Activated CD4-positive, alpha-beta T cell treated with anti-CD3 and anti-CD28 coated beads for 48 hours (primary cell): ENCODE results near the gene LPCAT1.
"Not testable (repeated sequence)": the region's sequence is repeated elsewhere in the genome, so short reads cannot be mapped to it uniquely, and the experiment has no call there.

Experiments
- DNase-seq: peaks from one replicate; pipeline ENCODE4 v3.0.0-alpha.2; 2020

LPCAT1 gene

DNA sequence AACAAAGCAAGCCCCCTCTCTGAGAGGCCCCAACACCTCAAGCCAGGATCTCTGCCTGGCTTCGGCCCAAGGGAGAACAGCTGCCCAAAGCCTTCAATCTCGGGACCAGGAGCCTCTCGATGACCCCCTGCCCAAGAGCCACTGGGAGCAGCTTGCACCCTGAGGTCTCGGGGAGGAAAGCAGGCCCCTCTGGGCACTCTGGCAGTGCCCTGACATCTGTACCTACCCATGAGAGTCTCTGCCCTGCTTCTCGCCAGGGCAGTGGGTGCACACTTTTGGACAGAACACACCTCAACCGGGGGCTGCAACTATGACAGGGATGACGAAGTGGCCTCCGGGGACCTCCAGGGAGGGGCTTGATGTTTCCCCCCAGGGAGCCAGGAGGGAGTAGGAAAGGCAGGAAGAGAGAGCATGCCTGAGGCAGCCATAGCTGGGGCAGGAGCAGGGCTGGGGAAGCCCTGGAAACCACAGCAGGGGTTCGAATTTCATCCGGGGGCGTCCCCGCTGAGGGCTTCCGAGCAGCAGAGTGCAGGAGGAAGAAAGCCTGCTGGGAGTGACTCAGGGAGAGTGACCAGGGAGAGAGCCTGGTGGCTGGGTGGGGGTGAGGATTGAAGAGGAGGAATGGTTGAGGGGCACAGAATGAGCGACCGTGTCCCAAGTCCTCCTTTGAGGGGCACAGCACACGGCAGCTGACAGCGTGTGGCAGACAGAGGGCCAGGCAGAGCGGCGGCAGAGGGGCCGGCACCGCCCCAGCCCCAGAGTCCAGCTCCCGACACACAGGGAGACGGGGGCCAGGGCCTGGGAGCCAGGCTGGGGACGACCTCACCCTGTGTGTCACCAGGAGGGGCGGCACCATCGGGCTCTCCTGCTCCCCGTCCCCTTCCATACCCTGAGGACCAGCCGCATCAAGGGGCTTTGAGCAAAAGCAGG, 1.8 kb downstream of the LPCAT1 start:
- no peak for DNase-seq

DNA sequence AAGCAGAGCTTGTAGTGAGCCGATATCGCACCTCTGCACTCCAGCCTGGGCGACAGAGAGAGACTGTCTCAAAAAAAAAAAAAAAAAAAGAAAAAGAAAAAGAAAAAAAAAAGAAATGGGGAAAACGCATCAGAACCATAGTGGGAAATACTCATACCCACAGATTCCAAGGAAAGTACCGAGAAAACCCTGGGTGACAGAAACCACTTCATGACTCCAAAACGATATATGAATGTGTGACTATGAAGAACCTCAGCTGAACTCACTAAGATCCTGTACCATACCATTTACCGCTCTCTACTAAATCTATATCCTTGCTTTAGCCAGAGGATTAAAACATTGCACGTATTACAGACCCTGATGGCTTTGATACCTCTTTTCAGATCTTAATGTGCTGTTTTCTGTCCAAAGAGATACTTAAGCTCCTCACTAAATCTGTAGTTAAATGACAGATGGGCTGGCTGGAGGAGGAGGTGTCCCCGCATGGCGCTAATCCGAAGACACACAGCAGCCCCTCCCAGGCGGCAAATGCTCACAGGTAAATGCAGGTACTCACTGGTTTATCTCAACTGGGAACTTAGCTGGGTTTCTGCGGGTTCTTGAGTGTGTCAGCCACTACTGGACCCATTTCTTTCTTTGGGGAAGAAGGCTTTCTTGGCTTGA, 2.8 kb downstream of the LPCAT1 start:
- DNase-seq = no peak

DNA sequence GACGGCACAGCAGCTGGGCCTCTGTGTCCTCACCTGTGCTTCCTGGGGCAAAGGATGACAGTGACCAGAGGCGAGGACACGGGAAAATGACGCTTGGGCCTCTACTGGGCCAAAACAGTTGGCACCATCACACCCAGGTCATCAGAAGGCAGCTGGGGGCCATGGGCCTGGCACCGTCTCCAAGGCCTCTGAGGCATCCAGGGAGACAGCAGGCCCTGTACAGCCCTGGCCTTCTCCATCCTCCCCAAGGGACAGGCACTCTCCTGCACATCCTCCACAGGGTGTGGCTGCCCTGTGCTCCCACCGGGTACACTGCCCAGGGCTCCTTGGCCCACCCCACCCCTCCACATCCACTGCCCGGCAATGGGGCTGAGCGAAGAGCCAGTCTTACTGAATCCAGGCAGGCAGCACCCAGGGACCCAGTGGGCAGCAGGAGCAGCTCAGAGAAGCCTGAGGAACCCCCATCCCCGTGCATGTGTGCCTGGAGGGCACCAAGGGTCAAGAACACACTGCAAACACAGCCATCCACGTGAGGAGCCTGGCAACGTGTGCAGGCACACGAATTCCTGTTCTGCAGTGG, 4.0 kb downstream of the LPCAT1 start:
- no peak for DNase-seq

DNA sequence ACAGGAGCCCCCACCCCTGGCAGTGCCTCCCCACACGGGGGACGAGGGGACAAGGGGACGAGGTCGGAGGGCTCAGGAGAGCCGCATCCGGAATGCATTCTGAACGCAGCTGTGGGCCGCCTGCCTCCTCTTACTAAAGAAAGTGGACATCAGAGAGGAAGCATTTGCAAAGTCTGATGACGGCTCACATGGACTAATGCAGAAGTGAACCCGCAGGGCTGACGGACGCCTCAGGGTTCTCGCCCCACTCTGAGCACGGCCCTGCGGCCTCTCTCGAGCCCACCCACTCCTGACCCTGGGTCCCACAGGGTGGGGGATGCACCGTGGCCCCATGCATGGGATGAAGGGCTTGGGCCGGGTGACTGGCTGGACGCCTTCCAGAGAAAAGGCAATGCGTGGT, 5.9 kb downstream of the LPCAT1 start:
- no peak for DNase-seq

DNA sequence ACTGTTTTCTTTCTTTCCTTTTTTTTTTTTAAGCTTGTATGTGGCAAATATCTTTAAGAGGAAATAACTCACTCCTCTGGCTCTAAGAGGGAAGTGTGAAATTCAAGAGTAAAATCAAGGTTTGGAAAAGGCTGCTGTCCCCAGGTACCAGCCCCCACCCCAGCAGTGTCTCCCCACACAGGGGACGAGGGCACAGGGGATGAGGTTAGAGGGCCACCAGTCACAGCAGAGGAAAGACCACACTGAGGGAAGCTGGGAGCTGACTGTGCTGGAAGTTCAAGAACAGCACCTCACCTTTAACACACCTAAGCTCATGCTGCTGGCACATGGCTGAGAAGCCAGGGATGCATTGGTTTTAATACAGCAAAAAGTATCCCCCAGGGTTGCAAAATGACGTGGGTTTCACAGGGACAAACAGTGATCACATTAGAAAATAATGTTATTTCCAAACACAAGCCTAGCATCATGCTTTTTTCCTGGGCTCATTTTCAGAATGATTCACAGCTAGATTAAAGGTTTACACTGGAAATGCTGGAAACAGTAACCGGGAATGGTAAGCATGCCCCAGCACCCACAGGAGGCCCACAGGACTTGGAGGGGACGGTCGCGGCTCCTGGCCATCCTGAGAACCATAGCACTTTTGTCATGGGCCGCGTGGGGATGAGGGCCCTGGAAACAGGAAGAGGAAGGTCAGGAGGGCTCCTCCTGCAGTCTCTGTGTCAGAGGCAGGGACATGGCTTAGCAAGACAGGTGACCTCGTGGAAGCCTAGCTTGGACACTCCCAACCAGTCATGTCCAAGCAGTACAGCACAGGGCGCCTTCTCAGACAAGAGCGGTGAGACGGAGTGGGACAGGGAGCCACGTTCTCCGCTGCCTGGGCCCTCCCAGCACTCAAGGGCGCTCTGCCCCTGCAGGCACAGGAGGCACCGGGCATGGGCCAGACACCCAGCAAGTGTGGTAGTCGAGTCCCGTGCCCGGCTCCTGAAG, 6.9 kb downstream of the LPCAT1 start:
- no peak for DNase-seq

DNA sequence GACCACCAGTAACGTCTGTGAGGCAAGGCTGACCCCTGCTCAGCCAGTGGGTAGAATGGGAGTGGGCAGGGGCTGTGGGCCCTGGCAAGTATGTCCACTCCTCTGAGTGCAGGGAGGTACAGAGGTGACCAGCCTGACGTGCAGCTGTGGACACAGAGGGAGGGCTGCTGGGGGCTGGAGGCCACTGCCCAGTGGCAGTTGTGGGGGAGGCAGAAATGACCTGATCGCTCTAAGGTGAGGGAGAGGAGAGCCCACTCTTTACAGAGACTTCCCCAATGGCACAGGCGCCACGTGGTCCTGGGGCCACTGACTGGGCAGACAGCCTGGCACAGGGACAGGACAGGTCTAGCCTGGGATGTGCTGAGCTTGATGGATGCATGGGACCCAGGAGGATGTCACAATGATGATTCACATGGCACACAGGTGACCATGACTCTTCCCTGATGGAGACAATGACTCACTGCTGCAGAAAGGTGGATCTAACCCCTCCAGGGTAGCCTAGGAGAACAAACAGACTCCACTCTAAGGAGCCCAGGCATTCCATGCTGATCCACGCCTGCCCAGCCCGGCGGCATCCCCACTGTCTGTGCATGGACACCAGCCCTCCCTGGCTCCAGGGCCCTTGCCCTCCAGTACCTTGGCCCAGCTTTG, 7.7 kb downstream of the LPCAT1 start:
- DNase-seq = peak; percentile 5

DNA sequence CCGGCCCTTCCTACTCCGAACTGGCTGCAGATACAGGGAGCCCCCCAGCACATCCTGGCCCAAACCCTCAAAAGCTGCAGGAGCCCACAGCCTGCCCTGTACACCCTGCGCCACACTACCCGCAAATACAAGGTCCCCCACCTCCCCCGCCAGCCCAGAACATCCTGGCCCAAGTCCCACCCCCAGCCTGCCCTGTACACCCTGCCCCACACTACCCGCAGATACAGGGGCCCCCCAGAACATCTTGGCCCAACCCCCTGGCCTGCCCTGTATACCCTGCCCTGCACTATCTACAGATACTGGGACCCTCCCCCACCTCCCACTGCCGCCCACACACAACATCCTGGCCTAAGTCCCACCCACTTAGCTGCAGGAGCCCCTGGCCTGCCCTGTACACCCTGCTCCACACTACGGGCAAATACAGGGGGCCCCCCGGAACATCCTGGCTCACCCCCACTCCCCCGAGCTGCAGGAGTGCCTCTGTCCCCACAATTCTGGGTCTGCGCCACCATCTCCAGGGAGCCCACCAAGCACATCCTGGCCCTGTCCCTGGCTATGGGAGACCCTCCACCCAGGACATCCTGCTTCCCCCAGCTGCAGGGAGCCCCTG, 8.3 kb downstream of the LPCAT1 start:
- no peak for DNase-seq

DNA sequence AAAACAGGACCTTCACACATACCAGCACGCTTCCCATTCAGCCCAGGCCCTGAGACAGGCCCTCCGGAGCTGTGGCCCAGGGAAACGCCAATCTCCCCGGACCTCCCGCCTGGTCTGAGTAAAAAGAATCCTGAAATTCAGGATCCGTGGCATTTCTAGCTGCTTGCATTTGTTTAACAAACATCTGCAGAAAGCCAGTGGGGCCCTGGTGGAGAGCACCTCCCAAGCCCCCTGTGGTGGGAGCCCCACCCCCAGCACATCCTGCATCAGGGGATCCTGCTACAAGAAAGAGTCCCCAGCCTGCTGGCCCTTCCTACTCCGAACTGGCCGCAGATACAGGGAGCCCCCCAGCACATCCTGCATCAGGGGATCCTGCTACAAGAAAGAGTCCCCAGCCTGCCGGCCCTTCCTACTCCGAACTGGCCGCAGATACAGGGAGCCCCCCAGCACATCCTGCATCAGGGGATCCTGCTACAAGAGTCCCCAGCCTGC, 8.9 kb downstream of the LPCAT1 start:
- not testable (repeated sequence) for DNase-seq

DNA sequence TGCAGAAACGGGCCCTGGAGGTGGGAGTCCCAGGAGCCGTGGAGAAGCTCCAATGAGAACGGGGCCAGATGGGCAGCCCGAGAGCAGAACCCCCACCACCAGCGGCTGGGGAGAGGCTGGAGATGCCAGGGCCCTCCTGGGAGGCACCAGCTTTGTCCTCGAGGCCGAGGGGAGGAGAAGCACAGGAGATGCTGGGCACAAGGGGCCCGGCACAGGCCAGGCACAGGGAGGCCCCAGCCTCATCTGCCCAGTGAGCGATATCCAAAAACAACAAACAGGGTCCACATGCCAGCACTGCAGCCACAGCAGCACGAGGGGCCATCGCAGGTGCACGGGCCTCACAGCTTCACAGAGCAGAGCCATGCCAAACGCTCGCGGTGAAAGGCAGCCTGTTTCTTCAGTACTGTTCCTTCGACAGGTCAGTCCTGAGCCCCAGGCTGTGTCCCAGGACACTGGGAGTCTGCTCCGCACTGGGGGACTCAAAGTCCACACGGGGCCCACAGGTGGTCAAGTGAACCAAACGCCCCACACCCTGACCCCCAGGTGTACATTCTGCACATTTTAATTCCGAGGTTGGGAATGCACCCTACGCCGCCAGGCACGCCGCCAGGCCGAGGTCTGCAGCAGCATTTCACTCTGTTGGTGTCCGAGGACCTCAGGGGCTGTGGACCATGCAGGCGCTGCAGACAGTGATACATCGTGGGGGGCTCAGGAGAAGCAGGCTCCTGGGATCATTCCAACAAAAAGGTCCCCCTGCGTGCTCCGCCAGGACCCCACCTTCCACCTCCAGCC, 9.5 kb downstream of the LPCAT1 start:
- DNase-seq = peak; percentile 0

DNA sequence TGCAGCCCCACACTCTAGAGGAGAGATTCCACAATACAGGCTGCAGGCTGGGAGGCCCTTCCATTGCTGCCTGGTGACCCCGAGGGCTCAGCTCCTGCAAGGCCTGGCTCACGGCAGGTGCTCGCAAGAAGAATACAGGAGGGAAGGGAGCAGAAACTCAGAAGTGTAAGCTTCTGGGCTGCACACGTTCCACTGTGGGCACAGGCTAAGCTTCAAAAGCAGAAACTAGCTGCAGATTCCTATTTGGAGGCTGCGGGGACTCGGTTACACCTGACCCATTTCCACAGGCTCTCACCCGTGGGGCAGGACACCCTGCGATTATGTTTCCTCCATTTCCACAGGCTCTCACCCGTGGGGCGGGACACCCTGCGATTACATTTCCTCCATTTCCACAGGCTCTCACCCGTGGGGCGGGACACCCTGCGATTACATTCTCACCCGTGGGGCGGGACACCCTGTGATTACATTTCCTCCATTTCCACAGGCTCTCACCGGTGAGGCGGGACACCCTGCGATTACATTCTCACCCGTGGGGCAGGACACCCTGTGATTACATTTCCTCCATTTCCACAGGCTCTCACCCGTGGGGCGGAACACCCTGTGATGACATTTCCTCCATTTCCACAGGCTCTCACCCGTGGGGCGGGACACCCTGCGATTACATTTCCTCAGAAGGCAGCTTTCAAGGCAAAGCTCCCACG, 10.3 kb downstream of the LPCAT1 start:
- DNase-seq = peak; percentile 1

DNA sequence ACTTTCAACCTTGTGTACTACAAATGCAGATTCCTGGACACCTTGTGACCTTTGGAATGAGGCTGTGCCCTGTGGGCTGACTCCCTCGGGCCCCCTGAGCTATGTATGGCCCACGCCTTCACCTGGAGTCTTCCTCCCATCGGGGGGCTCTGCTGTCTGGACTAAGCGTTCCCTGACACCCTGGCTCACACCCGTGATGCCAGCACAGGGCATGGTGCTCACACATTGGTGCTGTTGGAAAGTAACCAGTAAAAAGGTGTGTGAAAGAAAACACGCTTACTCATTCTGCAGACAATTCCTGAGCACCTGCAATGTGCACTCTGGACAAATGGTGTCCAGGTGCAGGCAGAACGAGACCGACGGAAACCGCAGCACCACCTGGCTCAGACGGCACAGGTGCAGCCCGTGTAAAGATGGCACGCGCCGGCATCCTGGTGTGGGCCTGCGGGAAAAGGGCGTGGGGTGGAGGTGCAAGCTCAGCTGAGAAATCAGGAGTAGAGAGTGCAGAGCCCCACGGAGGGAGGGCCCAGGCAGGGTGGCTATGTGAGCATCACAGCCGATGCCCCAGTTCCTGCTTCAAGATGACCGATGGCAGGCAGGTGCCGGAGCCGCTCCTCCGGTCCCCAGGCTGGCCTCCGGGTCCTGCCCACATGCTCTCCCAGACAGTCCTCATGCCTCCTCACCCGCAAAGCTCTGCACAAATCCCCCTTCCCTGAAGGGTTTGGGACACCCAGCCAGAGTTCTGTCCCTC, 11.0 kb downstream of the LPCAT1 start:
- DNase-seq = peak; percentile 1

DNA sequence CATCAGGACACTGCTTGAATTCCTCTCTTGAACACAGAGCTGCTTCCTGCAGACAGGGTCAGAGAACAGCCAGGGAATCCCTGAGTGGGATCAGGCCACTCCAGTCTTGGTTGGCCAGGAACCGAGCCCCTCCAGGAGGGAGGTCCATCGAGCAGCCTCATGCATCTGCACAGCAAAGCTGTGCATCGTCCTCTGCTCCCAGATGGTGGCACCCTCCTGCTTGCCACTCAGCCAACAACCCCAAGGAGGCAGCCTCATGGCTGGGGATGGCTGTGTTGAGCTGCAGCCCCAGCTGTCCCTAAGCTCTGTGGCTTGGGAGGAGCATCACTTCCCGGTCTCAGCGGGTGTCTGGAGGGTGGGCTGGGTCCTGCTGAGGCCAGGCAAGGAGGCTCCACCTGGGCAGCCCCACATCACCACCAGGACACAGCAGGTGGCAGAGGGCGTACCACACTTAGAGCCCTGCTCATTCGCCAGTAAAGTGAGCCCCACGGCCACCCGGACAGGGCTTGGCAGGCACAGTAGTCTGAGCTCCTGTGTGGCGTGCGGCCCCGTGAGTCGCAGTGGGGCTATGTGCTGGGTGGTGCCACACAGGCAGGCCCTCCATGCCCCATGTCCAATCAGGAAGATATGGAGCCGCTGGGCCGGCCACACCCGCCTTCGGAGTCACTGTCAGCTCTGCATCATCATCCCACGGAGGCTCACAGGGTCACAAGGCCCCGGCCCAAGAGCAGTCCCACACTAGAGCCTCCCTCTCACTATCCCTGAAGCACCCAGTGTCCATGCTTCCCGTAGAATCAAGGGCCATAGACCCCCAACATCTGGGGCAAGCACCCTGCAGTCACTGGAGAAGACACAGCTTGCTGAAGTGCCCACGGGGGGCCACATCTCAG, 11.9 kb downstream of the LPCAT1 start:
- DNase-seq = peak; percentile 1

DNA sequence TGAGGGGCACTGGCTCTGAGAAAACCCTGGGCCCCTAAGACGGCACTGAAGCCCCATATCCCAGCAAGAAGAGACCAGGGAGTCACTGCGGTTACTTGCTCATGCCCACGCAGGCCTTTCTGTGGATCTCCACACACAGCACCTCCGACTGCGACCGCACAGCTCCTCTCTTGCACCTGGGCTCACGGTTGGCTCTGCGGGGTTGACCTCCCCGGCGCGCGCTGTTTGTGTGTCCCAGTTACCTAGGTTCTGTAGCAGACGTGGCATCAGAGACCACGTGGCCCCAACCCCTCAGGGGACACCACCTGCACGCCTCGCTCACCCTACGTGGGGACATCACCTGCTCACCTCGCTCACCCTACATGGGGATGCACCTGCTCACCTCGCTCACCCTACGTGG, 12.7 kb downstream of the LPCAT1 start:
- DNase-seq = no peak

DNA sequence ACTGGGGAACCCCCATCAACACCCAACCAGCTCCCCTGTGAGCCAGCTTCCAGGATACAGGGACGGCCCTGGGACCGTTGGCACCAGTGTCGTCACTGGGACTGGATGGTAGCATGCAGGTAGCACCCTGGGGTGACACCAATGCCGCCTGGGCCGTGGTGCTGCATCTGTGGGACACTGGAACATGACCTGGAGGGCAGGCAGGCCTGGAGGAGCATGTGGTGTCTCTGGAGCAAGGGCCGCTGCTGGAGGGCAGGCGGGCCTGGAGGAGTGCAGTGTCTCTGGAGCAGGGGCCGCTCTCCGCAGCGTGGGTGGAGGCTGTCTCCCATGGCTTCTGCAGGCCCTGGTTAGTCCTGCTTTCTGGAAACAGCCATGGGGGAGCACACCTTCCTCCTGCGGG, 13.1 kb downstream of the LPCAT1 start:
- DNase-seq = no peak

DNA sequence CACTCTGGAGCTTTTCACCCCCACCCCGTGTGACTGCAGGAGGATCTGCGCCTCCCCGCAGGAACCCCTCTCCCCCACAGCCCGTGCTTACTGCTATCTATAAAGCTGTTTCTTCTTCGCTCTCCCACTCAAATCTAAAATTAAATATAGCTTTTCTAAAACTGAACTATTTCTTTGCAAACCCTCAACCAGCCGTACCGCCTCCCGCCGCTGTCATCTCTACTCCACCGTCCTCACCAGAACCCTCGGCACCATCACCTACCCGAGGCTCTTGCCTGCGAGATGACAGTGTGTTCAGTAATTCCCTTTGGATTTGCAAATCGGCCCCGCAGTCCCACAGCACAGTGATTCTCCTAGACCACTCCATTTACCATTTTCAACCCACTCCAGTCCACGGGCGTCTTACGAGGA, 13.6 kb downstream of the LPCAT1 start:
- DNase-seq = no peak

DNA sequence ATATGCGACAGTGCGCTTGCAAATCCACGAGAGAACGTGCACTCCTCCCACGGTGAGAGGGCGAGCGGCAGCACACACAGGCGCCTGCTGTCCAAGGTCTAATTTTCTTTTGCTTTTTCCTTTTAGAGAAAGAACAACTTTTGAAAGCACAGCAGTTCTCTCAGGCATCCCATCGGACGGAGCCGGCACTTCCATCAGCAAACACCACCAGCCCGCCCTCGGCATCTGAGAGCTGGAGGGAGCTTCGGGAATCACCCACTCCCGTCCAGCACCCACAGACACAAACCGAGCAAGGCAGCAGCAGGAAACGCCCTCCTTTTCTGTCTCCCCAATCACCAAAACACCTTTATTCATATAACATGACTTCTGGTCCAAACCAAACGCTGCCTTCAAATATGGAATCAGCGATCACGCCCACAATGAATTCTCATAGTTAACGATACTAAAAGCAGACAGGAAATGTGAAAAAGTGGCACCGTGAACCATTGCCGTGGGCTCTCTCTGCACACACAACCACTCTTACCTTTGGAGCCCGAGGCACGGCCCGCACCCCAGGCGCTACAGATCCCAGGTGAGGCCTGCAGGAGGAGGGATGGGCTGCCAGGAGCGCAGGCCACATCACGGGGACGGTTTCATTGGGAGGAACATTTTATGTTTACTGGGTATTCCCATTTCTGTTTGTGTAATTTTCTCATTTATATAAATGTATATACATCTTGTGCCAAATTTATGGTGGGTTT, 14.2 kb downstream of the LPCAT1 start:
- peak; percentile 1 for DNase-seq

DNA sequence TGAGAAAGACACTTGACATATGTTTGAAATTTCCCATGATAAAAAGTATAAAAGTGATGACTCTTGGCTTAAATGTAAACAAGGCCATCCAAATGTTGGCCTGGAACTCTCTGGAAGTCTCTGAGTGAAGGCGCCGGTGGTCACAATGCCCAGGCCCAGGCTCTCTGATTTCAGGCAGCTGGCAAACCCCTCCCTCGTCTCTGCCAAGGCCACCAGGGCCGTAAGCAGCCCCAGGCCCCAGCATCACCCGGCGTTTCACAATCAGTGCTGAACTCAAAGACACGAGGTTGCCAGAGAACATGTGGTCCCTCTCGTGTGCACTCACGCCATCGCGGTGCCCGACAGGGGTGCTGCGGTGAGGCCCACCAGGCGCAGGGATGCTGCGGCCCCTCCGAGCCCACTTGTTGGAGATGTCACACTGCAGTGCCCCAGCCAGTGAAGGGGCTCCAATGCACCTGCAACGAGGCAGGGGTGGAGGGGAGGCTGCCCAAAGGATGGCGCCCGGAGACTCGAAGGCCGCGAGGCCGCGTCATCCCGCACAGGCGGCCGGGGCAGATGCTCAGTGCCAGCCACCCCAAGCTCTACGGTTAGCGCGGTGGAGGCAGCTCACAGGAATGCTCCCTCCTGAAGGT, 15.0 kb downstream of the LPCAT1 start:
- DNase-seq = no peak
